ENCODE measurements around the gene HEATR5A. TPM values are rescaled to one million over a fixed set of nuclear protein-coding genes. Genes with fewer than 3 reads are reported as not detected.
"Not testable (repeated sequence)": the region's sequence is repeated elsewhere in the genome, so short reads cannot be mapped to it uniquely, and the experiment has no call there.

Gene HEATR5A
- total and polyA plus RNA-seq, 11 donors, result 22.4 to 57.6 (median 45.5) TPM

DNA sequence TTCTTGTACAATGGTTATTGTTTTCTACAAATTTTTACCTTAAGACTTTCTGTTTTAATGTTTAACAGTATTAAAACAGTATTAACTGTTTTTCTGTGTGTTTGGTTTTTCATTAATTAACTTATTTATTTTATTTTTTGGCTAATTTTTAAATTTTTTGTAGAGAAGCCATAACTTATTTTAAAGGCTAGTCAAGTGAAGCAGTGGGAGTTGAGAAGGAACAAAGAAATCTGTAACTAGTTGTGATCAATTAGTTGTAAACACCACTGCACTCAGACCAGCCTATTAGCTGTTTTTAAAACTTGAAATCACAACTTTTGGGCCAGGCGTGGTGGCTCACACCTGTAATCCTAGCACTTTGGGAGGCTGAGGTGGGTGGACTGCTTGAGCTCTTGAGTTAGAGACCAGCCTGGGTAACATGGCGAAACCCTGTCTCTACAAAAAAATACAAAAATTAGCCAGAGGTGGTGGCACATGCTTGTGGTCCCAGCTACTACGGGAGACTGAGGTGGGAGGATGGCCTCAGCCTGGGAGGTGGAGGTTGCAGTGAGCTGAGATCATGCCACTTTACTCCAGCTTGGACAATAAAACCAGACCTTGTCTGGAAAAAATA, 161.8 kb downstream of the HEATR5A start:
- intact Hi-C loops (cut with DNase I), result no loop called here
- no peaks in the 10 kb centered on the region for H3K27me3 ChIP-seq

DNA sequence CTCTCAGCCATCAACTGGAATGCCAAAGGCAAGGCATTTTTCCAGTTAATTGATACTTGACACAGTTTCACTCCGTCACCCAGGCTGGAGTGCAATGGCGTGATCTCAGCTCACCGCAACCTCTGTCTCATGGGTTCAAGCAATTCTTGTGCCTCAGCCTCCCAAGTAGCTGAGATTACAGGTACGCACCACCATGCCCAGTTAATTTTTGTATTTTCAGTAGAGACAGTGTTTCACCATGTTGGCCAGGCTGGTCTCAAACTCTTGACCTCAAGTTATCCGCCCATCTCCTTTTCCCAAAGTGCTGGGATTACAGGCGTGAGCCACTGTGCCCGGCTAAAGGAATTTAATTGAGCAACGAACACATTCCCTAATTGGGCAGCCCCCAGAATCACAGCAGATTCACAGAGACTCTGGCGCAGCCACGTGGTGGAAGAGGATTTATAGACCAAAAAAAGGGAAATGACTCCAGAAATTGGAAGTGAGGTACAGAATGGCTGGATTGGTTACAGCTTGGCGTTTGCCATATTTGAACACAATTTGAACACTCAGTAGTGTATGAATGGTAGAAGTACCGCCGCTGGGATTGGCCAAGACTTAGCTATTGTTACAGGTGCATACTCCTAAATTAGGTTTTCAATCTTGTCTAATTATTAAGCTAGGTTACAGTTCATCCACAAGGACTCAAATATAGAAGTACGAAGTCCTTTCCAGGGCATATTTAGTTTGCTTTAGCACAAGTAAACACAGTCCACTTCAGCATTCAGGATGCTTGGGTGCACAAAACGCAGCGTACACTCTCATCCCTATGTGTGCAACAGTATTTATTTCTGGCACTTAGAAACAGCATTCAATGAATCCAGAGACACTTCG, 162.6 kb downstream of the HEATR5A start:
- H3K36me3 ChIP-seq; H3K4me3 ChIP-seq; H3K27ac ChIP-seq; H3K9me3 ChIP-seq; DNase-seq; H3K27me3 ChIP-seq; intact Hi-C loops (cut with DNase I); ATAC-seq: not testable (repeated sequence)
- peaks cover 0 to 17% (median 12%) of the 10 kb centered on the region in 12 donors for H3K4me1 ChIP-seq
- 86 to 91% (median 89%) methylated on average over 17 of the region's 17 CpGs for WGBS, 4 donors

More for the DNA sequence above, 161.8 kb downstream of the HEATR5A start:
- TF ChIP-seq POLR2A (IDR thresholded peaks at IDR 0.05) (no peak), CTCF (IDR thresholded peaks at IDR 0.05) (no peak)
- Histone ChIP-seq H3K27ac (no peak overlapping the region), H3K4me1 (peaks cover 0 to 22% (median 12%) of the 10 kb centered on the region in 12 donors), H3K4me3 (no peak overlapping the region), H3K9me3 (no peaks in the 10 kb centered on the region), H3K36me3 (no peaks in the 10 kb centered on the region)
- WGBS, 4 donors, result 89 to 98% (median 96%) methylated on average over 3 of the region's 3 CpGs
- no peak for ATAC-seq
- DNase-seq, result no peak

- ATAC-seq (no peak), DNase-seq (no peak)
- Histone ChIP-seq H3K27ac (no peak overlapping the region), H3K36me3 (no peaks in the 10 kb centered on the region), H3K27me3 (no peaks in the 10 kb centered on the region), H3K4me3 (no peak overlapping the region), H3K4me1 (peaks cover 0 to 11% (median 6%) of the 10 kb centered on the region in 12 donors), H3K9me3 (no peaks in the 10 kb centered on the region)
- TF ChIP-seq CTCF (IDR thresholded peaks at IDR 0.05), result no peak
- no peak for TF ChIP-seq POLR2A (IDR thresholded peaks at IDR 0.05)
- intact Hi-C loops (cut with DNase I), result no loop called here
- 85 to 90% (median 87%) methylated on average over 1 of the region's 1 CpG for WGBS, 4 donors
Observed at GRCh38 chr14:31257244-31257553, 163.2 kb downstream of the HEATR5A start.

DNA sequence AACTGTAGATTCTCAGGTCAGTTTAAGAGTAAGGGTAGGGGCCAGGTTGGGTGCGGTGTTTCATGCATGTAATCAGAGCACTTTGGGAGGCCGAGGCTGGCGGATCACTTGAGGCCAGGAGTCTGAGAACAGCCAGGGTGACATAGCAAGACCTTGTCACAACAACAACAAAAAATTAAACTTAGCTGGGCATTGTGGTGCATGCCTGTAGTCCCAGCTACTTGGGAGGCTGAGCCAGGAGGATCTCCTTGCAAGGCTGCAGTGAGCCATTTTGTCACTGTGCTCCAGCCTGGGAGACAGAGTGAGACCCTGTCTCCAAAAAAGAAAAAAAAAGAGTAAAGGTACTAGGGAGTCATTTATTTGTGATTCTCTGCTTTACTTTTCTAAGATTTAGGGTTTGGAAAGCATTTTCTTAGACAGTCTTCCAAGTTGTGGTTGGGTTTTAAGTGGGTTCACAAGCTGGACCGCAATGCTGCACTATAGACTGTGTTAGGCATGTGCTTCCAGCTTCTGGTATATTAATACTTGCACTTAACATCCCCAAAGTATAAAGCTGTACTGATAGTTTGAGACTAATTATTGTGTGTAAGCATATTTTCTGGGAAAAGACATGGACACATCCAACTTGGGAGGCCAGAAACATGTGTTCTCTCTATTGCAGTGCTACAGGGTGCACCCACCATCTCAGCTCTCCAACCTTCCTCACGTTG, 163.7 kb downstream of the HEATR5A start:
- intact Hi-C loops (cut with DNase I), result no loop called here

DNA sequence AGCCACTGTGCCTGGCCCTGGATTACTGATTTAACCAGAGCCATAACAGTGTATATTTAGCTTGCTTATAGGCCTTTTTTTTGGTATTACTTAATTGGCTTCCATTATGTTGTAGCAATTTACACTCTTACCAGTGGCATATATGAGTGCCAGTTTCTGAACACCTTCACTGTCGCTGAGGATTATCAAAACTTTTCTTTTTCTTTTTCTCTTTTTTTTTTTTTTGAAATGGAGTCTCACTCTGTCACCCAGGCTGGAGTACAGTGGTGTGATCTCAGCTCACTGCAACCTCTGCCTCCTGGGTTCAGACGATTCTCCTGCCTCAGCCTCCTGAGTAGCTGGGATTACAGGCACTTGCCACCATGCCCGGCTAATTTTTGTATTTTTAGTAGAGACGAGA, 164.4 kb downstream of the HEATR5A start:
- intact Hi-C loops (cut with DNase I); DNase-seq; H3K27ac ChIP-seq; H3K4me1 ChIP-seq; H3K9me3 ChIP-seq; H3K4me3 ChIP-seq; H3K27me3 ChIP-seq; H3K36me3 ChIP-seq; ATAC-seq: not testable (repeated sequence)
- 92 to 95% (median 92%) methylated on average over 4 of the region's 4 CpGs for WGBS, 4 donors

More for the DNA sequence above, 163.7 kb downstream of the HEATR5A start:
- H3K36me3 ChIP-seq, result no peaks in the 10 kb centered on the region
- ATAC-seq (no peak), DNase-seq (no peak)
- no peak for TF ChIP-seq POLR2A (IDR thresholded peaks at IDR 0.05)
- no peak for TF ChIP-seq CTCF (IDR thresholded peaks at IDR 0.05)
- peaks cover 0 to 6% (median under 1%) of the 10 kb centered on the region in 12 donors for H3K4me1 ChIP-seq
- no peaks in the 10 kb centered on the region for H3K9me3 ChIP-seq
- H3K4me3 ChIP-seq, result no peak overlapping the region
- no peaks in the 10 kb centered on the region for H3K27me3 ChIP-seq
- no peak overlapping the region for H3K27ac ChIP-seq
- 91 to 94% (median 92%) methylated on average over 5 of the region's 5 CpGs for WGBS, 4 donors
